GM19452 (cell line): Measurements from ENCODE around the gene ZC3HAV1.
"Not testable (repeated sequence)": the region's sequence is repeated elsewhere in the genome, so short reads cannot be mapped to it uniquely, and the experiment has no call there.

Experiments used
- ATAC-seq: cut with Tn5 transposase; IDR thresholded peaks from one replicate; pipeline ENCODE4 v1.9.1; 2021; ENCODE audit not compliant: unreplicated experiment

ZC3HAV1 gene

DNA sequence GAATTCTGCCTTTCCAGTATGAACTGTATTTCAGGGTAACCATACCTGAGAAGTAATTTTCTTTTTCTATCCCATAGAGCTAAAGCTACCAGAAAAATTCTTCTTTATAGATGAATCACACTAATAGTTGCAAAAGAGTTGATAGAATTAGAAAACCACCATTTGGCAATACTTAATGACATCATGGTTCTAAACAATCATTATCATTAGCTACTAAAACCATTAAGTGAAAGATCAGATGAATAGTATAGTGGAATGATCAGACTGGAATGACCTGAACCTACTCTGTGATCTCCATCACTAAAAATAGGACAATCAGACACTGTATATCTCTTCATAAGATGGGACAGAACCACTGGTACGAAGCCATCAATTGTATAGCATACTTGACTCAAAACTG lies 53.8 kb downstream of the ZC3HAV1 start:
- ATAC-seq = no peak

DNA sequence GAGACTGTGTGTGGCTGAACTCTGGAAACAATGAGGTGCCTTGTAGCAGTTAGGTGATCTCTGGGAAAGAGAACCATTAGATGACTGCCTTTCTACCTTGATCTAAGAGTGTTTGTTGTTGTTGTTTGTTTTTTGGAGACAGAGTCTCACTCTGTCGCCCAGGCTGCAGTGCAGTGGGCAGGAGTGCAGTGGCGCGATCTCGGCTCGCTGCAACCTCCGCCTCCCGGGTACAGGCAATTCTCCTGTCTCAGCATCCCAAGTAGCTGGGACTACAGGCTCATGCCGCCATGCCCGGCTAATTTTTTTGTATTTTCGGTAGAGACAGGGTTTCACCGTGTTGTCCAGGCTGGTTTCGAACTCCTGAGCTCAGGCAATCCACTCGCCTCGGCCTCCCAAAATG lies 54.9 kb downstream of the ZC3HAV1 start:
- not testable (repeated sequence) for ATAC-seq

DNA sequence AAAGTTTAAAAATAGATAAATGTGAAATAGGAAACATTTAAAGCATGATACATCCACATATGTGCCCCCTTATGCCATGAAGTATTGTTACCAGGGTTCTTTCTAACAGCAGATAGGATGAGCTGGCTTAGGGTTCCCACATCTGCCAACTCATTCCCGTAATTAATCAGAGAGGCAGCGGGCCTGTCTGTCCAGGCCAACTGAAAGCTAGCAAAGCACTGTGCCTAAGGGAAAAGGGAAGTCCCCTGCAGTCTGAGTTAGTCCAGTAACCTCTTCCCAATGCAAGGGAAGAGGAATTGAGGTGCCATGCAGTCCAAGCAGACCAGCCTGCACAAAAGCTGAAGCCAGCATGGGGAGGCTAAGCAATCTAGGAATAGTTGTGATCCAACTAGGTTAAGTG lies 55.4 kb downstream of the ZC3HAV1 start:
- ATAC-seq = no peak

DNA sequence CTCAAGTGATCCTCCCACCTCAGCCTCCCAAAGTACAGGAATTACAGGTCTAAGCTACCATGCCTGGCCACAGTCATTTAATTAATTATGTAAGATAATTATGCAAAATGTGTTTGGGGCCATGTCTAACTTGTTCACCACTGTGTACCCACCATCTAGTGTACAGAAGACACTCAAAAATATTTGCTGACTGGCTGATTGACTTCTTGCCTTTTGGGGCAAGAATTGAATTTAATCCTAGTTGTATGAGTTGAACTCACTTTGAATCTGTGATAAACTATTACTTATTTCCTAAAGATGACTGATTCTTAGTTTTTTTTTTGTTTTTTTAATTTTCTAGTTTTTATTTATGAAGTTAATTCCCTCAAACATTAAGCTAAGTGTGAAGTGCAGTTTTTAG lies 57.9 kb downstream of the ZC3HAV1 start:
- no peak for ATAC-seq

DNA sequence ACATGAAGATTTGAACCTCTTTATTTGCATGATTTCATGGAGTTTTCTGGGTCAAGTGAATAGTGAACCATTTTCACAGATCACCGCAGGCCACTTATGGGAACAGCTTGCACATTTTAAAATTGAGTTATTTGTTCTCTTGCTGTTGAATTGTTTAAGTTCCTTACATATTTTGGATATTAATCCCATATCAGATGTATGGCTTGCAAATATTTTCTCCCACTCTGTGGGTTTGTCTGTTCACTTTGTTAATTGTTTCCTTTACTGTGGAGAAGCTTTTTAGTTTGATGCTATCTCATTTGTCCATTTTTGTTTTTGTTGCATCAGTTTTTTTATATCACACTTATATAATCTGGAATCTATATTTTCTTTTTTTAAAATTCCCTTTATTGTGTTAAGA lies 59.6 kb downstream of the ZC3HAV1 start:
- ATAC-seq = no peak

DNA sequence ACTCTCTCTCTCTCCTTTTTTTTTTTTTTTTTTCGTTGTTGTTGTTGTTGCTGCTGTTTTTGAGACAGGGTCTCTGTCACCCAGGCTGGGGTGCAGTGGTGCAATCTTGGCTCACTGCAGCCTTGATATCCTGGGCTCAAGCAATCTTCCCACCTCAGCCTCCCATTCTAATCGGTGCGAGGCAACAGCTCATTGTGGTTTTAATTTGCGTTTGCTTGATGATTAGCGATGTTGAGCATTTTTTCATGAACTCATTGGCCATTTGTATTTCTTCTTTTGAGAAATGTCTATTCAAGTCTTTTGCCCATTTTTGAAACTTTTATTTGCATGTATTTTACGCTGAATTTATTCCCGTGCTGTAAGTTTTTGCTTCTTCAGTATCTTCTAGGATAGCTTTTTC lies 60.4 kb downstream of the ZC3HAV1 start:
- no peak for ATAC-seq

DNA sequence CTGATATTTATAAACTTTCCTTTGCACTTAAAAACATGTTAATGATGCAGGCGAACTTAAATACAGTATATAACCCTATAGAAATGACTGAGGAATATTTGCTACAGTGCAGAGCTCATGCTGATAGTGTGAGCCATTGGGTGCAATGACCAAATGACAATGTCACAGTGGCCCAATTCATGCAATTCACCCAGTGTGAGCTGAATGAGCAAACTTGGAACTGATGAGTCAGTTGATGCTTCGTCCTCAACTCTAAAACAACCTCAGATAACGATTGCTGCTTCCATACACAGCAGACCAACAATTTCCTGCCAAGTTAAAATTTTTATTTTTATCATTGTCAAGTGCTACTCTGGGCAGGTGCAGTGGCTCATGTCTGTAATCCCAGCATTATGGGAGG lies 61.5 kb downstream of the ZC3HAV1 start:
- ATAC-seq = no peak

DNA sequence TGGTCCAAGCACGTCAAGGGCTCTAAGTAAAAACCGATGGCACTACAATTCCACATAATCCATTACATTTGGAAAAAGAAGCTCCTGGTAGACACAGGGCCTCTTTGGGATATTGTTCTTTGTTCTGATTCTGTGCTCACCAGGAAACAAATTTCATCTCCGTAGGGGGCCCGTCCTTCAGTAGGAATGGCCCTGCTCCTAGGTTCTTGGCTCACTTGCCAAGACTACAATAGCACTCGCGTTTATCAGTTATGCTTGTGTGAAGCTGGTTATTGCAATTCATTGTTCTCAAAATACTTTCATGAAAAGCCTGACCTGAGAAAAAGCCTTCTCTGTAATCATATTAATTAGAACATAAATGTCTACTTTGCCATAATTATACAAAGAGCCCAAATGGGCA lies 63.4 kb downstream of the ZC3HAV1 start:
- ATAC-seq = no peak

DNA sequence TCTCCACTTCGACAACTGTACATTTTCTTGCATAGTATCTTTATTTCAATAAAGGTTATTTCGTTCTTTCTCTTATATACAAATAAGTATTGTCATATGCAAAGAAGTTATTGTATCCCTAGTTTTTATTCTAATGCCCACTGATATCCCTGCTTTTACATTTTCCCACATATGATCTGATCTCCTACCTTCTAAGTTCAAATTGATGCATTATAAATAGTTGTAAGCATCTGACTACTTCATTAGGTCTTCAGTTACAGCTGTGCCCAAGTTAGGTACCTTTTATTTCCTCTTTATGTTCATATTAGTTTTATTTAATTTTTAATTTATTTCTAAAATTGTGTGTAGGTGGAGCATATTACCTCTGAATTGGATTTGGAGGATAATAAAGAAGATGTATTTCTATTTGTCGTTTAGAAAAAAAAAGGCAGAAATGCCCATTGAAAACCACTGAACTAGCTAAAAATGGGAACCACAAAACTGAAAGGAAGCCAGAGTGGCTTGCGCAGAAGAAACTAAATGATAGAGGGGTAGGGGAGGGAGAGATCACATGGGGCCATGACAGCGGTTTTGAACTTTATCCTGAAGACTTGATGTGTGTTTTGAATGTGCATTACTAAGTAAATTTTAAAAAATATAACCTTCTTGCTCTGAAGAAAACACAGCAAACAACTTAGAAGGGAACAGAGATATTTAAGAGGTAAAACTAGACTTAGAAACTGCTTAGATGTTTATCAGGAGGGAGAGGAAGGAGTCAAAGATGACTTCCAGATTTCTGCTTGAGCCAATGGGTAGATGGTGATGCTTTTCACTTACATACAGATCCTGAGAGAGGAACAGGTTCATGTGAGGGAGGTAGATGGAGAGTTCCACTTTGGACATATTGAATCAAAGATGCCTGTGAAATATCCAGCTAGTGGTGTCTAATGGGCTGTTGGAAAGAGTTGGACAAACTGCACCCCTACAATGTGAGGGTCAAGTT lies 64.4 kb downstream of the ZC3HAV1 start:
- no peak for ATAC-seq

DNA sequence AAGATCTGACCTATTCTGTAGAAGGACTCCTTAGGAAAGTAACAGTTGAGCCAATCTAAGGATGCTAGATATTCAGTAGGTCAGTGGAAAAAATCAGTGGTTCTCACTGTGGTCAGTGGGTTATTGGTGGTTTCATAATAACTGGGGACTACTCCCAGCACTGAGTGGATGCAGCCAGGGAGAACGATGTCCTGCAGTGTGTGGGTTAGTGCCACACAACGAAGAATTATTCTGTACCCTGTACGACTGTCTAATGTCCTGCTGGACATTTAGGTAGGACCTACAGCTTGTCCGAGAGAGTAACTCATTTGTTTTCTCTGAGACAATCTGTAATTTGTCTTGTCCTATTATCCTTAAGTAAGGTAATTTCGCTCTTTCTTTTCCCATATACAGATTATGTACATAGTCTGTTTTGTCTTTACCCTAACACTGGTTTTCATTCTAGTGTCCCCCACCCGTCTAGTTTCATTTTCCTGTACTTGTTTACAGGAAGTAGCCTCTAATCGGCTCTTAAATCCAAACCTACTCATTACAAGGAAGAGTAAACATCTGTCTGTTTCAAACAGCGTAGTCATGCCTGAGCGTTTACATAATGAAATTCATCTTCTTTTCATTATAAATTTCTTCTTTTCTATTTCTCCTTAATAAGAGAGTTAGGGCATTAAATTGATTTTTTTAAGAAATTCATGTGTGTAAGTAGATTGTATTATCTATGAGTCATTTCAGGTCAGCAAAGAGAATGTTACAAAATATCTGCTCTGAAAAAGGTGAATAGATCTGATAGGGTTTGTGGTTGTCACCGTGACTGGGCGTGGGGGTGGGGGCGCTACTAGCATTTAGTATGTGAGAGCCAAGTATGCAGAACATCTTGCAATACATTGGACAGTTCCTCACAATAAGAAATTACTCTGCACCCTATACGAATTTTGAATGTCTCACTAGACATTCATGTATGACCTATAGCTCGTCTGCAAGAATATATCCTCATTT lies 65.4 kb downstream of the ZC3HAV1 start:
- no peak for ATAC-seq

DNA sequence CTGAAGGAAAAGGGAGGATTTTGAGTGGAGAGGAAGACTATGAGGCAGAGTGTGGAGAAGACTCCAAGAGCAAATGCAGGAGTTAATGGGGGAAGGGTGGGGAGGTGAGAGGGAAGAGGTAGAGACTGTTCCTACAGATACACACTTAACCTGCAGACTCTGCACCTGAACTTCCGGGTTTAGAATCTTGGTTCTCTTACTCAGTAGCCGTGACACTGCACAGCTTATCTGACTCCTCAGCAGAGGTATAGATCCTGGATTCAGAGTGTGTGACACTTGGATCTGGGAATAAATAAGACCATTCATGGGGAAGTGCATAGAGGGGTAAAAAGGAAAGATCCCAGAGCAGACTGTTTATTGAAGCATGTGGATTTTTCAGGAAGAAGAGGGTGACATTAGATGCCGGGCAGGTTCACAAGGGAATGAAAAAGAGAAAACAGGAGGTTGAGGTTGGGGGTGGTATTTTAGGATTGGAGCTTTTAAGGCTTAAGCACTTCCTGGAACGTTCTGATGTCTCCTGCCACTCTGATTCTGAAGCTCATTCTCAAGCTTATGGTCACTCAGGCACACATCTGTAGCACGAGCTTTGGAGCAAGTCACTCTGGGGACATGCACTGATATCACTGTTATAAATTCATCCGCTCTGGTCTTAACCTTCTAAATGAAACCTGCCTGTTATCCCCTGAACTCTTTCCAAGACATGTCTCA lies 68.0 kb downstream of the ZC3HAV1 start:
- no peak for ATAC-seq

DNA sequence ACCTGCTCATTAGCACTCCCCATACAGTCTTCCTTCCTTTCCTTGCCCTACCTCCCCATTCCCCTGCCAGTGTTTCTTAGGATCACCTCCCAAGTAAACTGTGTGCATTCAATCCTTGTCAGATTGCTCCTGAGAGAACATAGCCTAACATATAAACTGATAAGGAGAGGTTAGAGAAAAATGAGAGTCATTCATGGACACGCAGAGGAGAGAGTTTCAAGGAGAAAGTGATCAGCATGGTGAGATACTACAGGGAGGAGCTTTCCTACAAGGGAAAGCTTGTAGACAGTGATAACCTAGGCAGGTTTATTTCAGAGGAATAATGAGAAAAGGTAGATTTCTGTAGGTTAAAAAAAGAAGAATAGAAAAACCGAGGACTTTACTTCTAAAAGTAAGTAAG lies 70.8 kb downstream of the ZC3HAV1 start:
- ATAC-seq = no peak

DNA sequence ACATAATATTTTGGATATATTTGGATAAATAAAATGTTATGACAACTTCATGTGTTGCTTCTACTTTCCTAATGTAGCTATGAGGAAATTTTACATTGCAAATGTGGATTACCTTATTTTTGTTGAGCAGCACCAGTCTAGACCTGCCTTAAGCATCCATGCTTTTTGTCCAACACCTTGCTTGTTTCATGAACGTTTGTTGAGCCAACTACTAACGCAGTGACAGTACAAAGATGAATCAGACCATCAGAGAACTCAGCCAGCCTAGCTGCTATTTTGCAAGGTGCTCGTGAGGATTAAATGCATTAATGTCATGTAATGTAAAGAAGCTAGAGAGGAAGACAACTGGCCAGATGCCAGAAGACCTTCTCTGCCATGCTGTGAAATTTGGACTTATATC lies 72.6 kb downstream of the ZC3HAV1 start:
- no peak for ATAC-seq

DNA sequence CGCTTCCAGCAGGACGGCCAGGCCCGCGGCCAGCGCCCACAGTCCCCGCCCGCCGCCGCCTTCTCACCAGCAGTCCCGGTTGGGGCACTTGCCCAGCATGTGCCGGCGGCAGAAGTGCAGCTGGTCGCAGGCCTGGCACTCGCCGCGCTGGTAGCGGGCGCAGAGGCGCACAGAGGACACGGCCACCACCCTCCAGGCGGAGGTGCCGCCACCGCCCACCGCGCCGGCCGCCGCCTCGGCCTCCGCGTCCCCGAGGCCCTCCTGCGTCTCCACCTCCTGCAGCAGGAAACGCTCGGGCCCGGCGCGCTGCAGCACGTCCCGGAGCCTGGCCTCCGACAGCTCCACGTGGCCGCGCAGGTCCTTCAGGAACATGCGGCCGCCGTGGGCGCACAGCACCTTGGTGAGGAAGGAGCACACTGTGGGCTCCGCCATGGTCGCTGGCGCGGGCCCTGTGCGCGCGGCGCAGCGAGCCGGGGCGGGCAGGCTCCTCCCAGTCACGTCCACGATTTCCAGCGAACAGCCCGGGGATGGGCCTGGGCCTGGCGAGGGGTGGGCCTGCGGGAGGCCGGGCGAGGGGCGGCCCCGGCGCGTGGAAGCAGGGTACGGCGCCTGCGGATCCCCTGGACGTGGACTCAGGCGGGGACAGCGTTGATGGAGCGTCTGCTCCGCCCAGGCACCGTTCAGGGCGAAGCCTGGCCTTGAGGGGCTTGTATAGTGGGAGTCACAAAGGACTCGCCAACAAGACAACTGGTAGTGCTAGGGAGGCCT lies 73.8 kb downstream of the ZC3HAV1 start, which contains the start of gene ZC3HAV1L:
TSS of gene ZC3HAV1L (minus strand) at position 457 of the 768 bp plus-strand sequence. CDS start at position 432, 25 bp downstream.
- ATAC-seq = peak; percentile 70

DNA sequence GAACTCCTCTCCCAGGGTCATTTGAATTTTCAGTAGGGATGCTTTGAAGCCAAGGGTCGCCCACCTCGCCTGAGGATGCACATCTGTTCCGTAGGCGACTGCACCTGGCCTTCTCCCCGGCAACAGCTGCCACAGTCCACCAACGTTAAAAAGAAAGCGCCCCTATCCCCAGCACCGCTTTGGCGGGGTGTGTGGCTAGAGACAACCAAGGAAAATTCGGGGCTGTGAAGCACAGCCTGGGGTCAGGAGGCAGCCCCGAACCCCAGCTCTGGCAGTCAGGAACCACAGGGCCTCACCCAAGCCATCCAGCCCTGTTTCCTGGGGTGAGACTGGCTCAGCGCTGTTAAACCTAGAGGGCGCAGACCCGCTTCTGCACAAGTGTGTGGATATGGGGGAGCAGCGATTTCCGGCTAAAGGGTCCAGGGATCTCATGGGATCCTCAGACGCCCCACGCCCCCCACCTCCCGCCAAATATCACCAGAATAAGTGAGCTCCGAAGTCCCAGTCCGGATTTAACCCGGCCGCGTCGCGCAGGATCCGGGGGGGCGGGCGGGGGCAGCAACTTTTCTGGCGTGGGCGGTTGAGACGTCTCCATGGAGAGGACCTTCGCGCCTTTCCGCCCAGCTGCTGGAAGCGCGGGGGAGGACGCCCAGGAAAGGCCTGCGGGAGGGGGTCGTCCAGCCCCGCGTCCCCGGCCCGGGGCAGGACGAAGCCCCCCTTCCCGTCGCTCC lies 74.5 kb downstream of the ZC3HAV1 start:
- peak; percentile 30 for ATAC-seq

DNA sequence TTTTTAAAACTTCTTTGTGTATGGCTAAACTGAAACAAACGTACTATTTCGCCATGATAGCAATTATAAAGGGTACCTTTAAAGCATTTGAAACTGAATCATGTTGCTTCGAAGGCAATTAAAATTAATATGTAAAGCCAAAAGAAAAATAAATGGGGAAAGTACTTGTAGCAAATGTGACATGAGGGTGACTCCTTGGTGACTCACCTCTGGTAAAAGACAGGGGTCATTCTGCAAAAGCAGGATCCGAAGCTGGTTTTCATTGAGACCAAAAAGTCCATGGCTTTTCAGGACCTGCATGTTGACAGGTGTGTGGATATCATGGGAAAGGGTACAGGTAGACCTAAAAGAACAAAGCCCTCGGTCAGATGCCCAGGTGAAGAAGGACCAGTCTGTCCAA lies 75.2 kb downstream of the ZC3HAV1 start:
- no peak for ATAC-seq

DNA sequence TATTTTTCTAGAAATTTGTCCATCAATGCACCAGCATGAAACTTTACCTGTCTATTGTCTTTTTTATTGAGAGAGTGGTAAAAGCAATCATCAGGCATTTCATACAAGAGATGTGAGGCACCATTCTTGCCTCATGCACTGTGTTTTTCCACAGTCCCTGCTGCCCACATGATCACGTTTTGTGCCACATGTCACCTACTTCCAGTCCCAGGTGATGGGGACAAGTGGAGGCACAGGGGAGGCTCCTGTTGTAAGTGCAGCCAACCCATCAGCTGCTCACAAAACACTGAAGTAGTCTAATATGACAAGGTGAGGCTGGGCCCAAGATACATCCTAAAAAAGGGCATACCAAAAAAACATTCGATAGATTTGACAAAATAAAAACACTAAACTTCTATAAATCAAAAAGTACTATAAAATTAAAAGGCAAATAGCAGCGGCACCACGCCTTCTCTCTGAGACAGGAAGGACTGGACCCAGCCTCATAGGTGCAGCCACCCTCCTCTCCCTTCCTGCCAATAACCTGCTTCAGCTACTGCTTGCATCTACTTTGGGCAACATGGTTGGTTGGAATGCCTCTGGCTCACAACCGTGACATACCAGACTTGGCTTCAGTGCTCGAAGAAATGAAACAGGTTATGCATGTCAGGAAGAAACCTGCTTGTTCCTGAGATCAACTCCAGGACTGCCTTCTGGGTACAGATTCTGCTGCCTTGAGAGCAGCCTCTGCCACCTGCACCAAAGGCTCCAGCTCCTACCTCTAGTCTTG lies 76.0 kb downstream of the ZC3HAV1 start:
- no peak for ATAC-seq

DNA sequence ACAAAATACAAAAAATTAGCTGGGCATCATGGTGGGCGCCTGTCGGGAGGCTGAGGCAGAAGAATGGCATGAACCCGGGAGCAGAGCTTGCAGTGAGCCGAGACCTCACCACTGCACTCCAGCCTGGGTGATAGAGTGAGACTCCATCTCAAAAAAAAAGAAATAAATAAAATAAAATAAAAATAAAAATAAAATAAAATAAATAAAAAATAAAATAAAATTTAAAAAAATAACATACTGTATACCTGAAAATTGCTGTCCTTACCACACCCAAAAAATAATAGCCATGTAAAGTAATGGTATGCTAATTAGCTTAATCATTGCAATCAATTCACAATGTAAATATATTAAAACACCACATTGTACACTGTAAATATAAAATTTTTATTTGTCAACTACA lies 77.0 kb downstream of the ZC3HAV1 start:
- no peak for ATAC-seq

DNA sequence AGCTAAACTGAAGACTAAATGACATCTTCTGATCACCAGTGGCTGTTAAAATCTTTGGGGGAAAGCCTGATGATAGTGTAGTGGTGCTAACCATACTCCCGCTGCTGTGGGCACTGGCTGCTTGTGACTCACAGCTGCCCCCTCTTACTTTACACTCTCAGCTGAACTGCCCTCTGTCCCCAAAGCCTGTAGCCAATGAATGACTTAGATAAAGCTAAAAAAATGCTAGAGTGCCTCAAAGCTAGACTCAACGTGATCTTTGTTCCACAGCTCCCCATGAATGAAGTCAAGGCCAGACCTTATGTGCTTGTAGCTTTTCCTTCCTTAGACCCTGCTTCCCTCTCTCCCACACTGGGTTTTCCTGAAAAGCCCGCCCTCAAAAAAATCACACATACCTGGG lies 80.2 kb downstream of the ZC3HAV1 start:
- no peak for ATAC-seq
